SK-N-SH treated with all-trans-retinoic acid at 6 μM for 48 hours (cell line): ENCODE results near the gene ARHGEF11.

Experiments
- BACH2 ChIP-seq: fragments of 250-450 bp; sonication (Bioruptor Pico); IDR thresholded peaks from 2 replicates; pipeline ENCODE4 v1.9.0; 2021; ENCODE audit warnings: mild to moderate bottlenecking, borderline replicate concordance
- CREB5 ChIP-seq: fragments of 250-450 bp; sonication (Bioruptor Pico); IDR thresholded peaks from 2 replicates; pipeline ENCODE4 v1.5.1; 2020; ENCODE audit warnings: low read depth, mild to moderate bottlenecking, moderate library complexity
- CSDC2 ChIP-seq: fragments of 250-450 bp; sonication (Bioruptor Pico); IDR thresholded peaks from 2 replicates; pipeline ENCODE4 v1.5.0; 2020; ENCODE audit warnings: mild to moderate bottlenecking, moderate library complexity
- GLIS3 ChIP-seq: fragments of 250-450 bp; sonication (Bioruptor Pico); IDR thresholded peaks from 2 replicates; pipeline ENCODE4 v1.5.0; 2020; ENCODE audit warnings: mild to moderate bottlenecking, moderate library complexity
- OSR1 ChIP-seq: fragments of 250-450 bp; sonication (Bioruptor Pico); IDR thresholded peaks from 2 replicates; pipeline ENCODE4 v1.8.0; 2022; ENCODE audit warnings: moderate library complexity, mild to moderate bottlenecking, inconsistent platforms
- PATZ1 ChIP-seq: fragments of 250-450 bp; sonication (Bioruptor Pico); IDR thresholded peaks from 2 replicates; pipeline ENCODE4 v1.8.0; 2020; ENCODE audit warnings: mild to moderate bottlenecking, moderate library complexity, borderline replicate concordance
- PPARA ChIP-seq: fragments of 250-450 bp; sonication (Bioruptor Pico); IDR thresholded peaks from 2 replicates; pipeline ENCODE4 v1.5.0; 2020; ENCODE audit warnings: mild to moderate bottlenecking, borderline replicate concordance
- SNAI2 ChIP-seq: fragments of 250-450 bp; sonication (Bioruptor Pico); IDR thresholded peaks from 2 replicates; pipeline ENCODE4 v1.5.0; 2020; ENCODE audit warnings: mild to moderate bottlenecking, moderate library complexity
- TCF4 ChIP-seq: fragments of 250-450 bp; sonication (Bioruptor Pico); IDR thresholded peaks from 2 replicates; pipeline ENCODE4 v1.8.0; 2021; ENCODE audit warnings: mild to moderate bottlenecking, moderate library complexity, borderline replicate concordance
- ZFP3 ChIP-seq: fragments of 250-450 bp; sonication (Bioruptor Pico); IDR thresholded peaks from 2 replicates; pipeline ENCODE4 v1.5.0; 2020; ENCODE audit warnings: mild to moderate bottlenecking, moderate library complexity
- ZFP30 ChIP-seq: fragments of 450-650 bp; formaldehyde crosslinking; IDR thresholded peaks from 2 replicates; pipeline ENCODE4 v1.5.0; 2022; ENCODE audit warnings: mild to moderate bottlenecking, moderate library complexity
- ZNF70 ChIP-seq: fragments of 450-650 bp; formaldehyde crosslinking; IDR thresholded peaks from 2 replicates; pipeline ENCODE4 v1.5.0; 2020; ENCODE audit warnings: mild to moderate bottlenecking, moderate library complexity
- ZNF8 ChIP-seq: fragments of 450-650 bp; formaldehyde crosslinking; IDR thresholded peaks from 2 replicates; pipeline ENCODE4 v1.5.0; 2020; ENCODE audit warnings: mild to moderate bottlenecking, moderate library complexity

- TF ChIP-seq GLIS3 (CRISPR knock-in tag) (no peak), TCF4 (CRISPR knock-in tag) (no peak), ZNF70 (CRISPR knock-in tag) (no peak), ZFP30 (CRISPR knock-in tag) (no peak), CREB5 (CRISPR knock-in tag) (no peak), ZFP3 (CRISPR knock-in tag) (no peak), OSR1 (CRISPR knock-in tag) (no peak), CSDC2 (CRISPR knock-in tag) (no peak), PPARA (no peak), SNAI2 (no peak), BACH2 (no peak), ZNF8 (no peak), PATZ1 (CRISPR knock-in tag) (no peak)
Measured at GRCh38 chr1:156929596-156930238, 115.8 kb downstream of the ARHGEF11 start.
